ENCODE data around the gene RGS6. TPM values are rescaled to one million over a fixed set of nuclear protein-coding genes. Genes with fewer than 3 reads are reported as not detected.

Gene RGS6
- total RNA-seq, 2 experiments from 2014 or later = not detected

GRCh38 chr14:72129291-72129690 lies 197.1 kb downstream of the RGS6 start:
- no peaks in the 10 kb centered on the region for H3K36me3 Mint-ChIP-seq (ENCODE audit: low read depth)
- H3K4me1 ChIP-seq (ENCODE audit: insufficient read depth, low read length) = no peaks in the 10 kb centered on the region
- no peak overlapping the region for H3K4me3 Mint-ChIP-seq
- ATAC-seq (ENCODE audit: poor library complexity) = no peak
- H3K36me3 ChIP-seq (ENCODE audit: insufficient read depth, low read length) = no peaks in the 10 kb centered on the region
- intact Hi-C loops (cut with DNase I, micrococcal nuclease) = no loop called here
- no peaks in the 10 kb centered on the region for H3K9me3 ChIP-seq (ENCODE audit: control insufficient read depth in 1 of 2, insufficient read depth in 1 of 2, low read length in 2 of 2)
- no peak overlapping the region for H3K4me3 ChIP-seq (ENCODE audit: low read length)
- H3K27ac Mint-ChIP-seq = no peak overlapping the region
- DNase-seq = no peak
- peaks cover 0 to 3% of the 10 kb centered on the region in 2 experiments for H3K27me3 ChIP-seq (ENCODE audit: control insufficient read depth in 1 of 2, insufficient read depth in 2 of 2, low read length in 2 of 2)
- no peak overlapping the region for H3K27ac ChIP-seq (ENCODE audit: low read depth in 1 of 2, low read length in 2 of 2)
- CTCF ChIA-PET = no interaction called here
- no peak for TF ChIP-seq CTCF (IDR thresholded peaks at IDR 0.05)
- POLR2A ChIA-PET = no interaction called here
- H3K4me1 Mint-ChIP-seq (ENCODE audit: low read depth) = no peaks in the 10 kb centered on the region
- peaks cover 15% of the 10 kb centered on the region for H3K27me3 Mint-ChIP-seq
- no peaks in the 10 kb centered on the region for H3K9me3 Mint-ChIP-seq

- no peak overlapping the region for H3K4me3 Mint-ChIP-seq
- no peak overlapping the region for H3K27ac ChIP-seq (ENCODE audit: low read depth in 1 of 2, low read length in 2 of 2)
- intact Hi-C loops (cut with DNase I, micrococcal nuclease) = no loop called here
- no peak for DNase-seq
- no peaks in the 10 kb centered on the region for H3K9me3 Mint-ChIP-seq
- CTCF ChIA-PET = no interaction called here
- TF ChIP-seq CTCF (IDR thresholded peaks at IDR 0.05) = no peak
- no peak for ATAC-seq (ENCODE audit: poor library complexity)
- H3K4me3 ChIP-seq (ENCODE audit: low read length) = no peak overlapping the region
- H3K27ac Mint-ChIP-seq = no peak overlapping the region
- POLR2A ChIA-PET = no interaction called here
- H3K27me3 ChIP-seq (ENCODE audit: control insufficient read depth in 1 of 2, insufficient read depth in 2 of 2, low read length in 2 of 2) = no peaks in the 10 kb centered on the region
- H3K4me1 ChIP-seq (ENCODE audit: insufficient read depth, low read length) = no peaks in the 10 kb centered on the region
- H3K36me3 ChIP-seq (ENCODE audit: insufficient read depth, low read length) = no peaks in the 10 kb centered on the region
- peaks cover 7% of the 10 kb centered on the region for H3K27me3 Mint-ChIP-seq
- H3K4me1 Mint-ChIP-seq (ENCODE audit: low read depth) = no peaks in the 10 kb centered on the region
- no peaks in the 10 kb centered on the region for H3K36me3 Mint-ChIP-seq (ENCODE audit: low read depth)
- H3K9me3 ChIP-seq (ENCODE audit: control insufficient read depth in 1 of 2, insufficient read depth in 1 of 2, low read length in 2 of 2) = no peaks in the 10 kb centered on the region
Observed at GRCh38 chr14:72141084-72141483, 208.9 kb downstream of the RGS6 start.

- POLR2A ChIA-PET = no interaction called here
- Mint-ChIP-seq H3K36me3 (ENCODE audit: low read depth) (no peaks in the 10 kb centered on the region), H3K27me3 (no peaks in the 10 kb centered on the region), H3K9me3 (no peaks in the 10 kb centered on the region), H3K27ac (no peak overlapping the region), H3K4me1 (ENCODE audit: low read depth) (no peaks in the 10 kb centered on the region), H3K4me3 (no peak overlapping the region)
- CTCF ChIA-PET = no interaction called here
- TF ChIP-seq CTCF (IDR thresholded peaks at IDR 0.05) = no peak
- Histone ChIP-seq H3K36me3 (ENCODE audit: insufficient read depth, low read length) (no peaks in the 10 kb centered on the region), H3K27me3 (ENCODE audit: control insufficient read depth in 1 of 2, insufficient read depth in 2 of 2, low read length in 2 of 2) (peaks cover 0 to 2% of the 10 kb centered on the region in 2 experiments), H3K9me3 (ENCODE audit: control insufficient read depth in 1 of 2, insufficient read depth in 1 of 2, low read length in 2 of 2) (no peaks in the 10 kb centered on the region), H3K27ac (ENCODE audit: low read depth in 1 of 2, low read length in 2 of 2) (no peak overlapping the region), H3K4me1 (ENCODE audit: insufficient read depth, low read length) (no peaks in the 10 kb centered on the region), H3K4me3 (ENCODE audit: low read length) (no peak overlapping the region)
- DNase-seq (no peak), ATAC-seq (ENCODE audit: poor library complexity) (no peak)
- intact Hi-C loops (cut with DNase I, micrococcal nuclease) = no loop called here
Observed at GRCh38 chr14:72142328-72142727, 210.1 kb downstream of the RGS6 start.

All from CD4-positive, alpha-beta T cell (primary cell).